GM21360 (cell line): ENCODE results near the gene SFXN5.

Experiments used
- ATAC-seq: cut with Tn5 transposase; IDR thresholded peaks from one replicate; pipeline ENCODE4 v1.9.1; 2021; ENCODE audit warnings: mild to moderate bottlenecking, moderate library complexity; ENCODE audit not compliant: unreplicated experiment

Gene SFXN5

DNA sequence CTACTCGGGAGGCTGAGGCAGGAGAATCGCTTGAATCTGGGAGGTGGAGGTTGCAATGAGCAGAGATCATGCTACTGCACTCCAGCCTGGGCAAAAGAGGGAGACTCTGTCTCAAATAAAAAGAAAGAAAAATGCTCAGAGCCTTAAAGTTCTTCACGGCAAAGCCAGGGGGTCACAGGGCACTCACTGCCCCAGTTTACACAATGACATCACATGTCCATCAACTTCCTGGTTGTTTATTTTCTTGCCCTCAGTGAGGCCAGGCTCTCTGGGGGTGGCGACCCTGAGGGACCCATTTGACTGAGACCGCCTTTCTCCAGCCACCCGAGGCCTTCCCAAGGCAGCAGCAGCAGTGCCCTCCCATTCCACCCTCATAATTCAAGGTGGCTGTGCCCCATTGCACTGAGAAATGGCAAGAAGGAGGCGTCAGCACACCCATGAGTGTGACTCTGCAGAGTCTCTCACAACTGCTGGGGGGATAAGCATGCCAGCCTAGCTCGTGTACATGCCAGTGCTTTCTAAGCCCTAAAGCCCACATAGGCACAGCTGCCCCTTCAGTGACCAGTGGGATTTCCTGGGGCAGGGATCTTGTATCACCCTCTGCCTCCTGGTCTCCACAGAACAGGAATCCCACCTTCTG is 50.0 kb downstream of the SFXN5 start:
- ATAC-seq, result no peak

GRCh38 chr2:73020657-73021370 is 50.7 kb downstream of the SFXN5 start:
- ATAC-seq, result no peak

- ATAC-seq, result no peak
Measured at GRCh38 chr2:73020306-73020656, 51.2 kb downstream of the SFXN5 start.

GRCh38 chr2:73018188-73018825 is 53.2 kb downstream of the SFXN5 start:
- ATAC-seq, result no peak

DNA sequence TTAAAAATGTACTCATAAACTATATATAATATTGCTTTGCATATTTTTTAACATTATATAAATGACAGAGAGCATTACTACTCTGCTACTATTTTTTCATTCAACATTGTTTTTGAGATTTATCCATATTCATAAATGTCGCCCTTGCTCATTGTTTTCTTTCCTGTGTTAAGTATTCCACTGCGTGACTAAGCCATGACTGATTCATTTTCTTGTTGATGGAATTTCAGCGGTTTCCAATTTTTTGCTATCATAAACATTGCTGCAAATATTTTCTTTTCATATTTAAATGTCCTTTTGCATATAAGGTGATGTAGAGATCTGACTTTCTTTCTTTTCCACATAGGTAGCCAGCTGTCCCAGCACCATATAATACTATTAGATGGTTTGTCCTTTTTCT is 57.6 kb downstream of the SFXN5 start:
- ATAC-seq, result no peak

DNA sequence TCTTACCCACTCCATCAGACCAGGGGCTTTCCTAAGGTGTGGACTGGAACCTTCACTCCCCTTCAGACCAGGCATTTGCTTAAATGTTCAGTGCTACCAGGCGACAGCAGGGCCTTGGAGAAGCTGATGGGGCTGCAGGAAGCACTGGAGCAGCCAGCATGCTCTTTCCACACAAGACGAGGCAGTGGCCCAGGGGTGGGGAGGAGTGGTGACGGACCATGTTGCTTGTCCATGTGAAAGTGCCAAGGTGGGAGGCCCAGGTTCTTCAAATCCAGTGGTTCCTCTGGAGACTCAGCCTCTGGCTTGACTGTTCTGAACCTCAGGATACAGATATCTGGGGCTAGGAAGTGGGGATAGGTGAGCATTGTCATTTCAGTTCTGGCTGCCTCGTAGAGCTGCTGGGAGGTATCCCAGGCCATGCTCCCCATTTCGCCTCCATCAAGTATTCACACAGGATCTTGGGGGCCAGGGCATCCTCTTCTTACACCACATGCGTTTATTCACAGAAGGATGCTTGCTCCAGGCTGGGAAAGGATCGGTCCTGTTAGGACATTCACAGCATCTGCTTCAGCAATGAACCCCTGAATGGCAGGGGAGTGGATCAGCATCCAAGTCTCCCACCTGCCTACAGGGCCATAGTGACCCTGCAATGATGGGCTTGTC is 62.2 kb downstream of the SFXN5 start:
- no peak for ATAC-seq

- no peak for ATAC-seq
Measured at GRCh38 chr2:73008766-73009135, 62.8 kb downstream of the SFXN5 start.

- no peak for ATAC-seq
Measured at GRCh38 chr2:73007991-73008765, 63.3 kb downstream of the SFXN5 start.

DNA sequence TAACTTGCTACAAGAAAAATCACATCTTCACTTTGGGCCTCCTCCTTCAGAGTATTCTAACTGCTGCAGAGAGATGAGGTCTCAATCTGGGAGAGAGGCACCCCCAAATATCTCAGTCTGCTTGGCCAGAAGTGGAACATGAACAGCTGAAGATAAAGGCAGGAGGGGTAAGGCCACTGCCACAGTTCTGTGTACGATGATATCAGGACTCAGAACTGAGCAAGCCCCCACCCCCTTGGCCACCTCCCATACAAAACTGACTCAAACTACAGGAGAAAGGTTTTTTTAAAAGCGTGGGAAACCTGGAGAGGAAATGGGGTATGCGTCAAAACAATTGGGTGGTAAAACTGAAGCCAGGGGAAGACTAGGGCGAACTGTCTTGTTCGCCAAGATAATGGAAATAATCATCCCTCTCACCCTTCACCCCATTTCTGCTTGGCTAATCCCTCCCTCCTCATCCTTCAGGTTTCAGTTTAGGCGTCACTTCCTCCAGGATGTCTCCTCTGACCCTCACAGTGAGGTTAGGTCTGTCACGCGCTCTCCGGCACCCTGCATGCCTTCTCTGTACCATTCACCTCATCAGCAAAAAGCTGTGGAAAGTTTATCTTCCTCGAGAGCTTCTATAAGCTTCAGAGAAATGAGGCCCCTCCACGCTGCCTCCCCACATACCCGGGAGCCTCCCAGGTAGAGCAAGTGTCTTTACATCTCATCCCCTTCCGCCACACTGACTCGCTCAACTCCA is 64.4 kb downstream of the SFXN5 start:
- ATAC-seq, result no peak

- ATAC-seq, result no peak
Measured at GRCh38 chr2:73004889-73005596, 66.5 kb downstream of the SFXN5 start.

GRCh38 chr2:73004466-73004865 is 67.0 kb downstream of the SFXN5 start:
- ATAC-seq, result no peak

- ATAC-seq, result no peak
Measured at GRCh38 chr2:73003027-73003426, 68.5 kb downstream of the SFXN5 start.

DNA sequence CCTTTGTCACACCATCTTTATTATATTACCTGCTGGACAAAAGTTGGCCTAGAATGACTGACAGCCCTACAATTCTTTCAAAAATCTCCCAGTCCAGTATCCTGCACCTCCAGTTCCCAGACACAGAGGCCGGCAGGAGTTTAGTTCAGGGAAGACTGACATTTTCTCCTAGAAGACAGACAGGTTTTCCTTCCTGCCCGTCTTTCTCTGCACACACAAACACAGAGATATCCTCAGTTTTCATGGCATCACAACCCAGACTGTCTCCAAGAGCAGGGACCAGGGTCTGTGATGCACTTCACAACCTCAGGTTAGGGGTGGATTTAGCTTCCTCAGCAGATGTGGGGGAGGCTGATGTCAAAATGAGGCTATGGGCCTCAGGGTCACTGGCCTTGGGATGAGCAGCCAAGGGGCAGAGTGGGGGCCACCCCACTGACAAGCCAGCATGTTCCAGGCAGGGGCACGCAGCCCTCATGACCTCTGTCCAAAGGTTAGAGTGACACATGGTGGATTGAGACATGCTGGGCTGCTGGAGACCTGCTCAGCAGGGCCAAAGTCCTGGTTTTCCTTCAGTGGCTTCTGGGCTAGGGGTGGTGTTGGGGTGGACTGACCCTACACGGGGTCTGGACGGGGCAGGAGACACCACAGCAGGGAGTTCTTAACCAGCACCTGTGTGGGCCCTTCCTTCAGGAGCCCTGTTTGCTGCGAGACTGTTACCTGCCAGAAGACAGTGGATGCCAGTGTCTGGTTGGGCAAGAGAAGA is 70.5 kb downstream of the SFXN5 start:
- no peak for ATAC-seq

- ATAC-seq, result no peak
Measured at GRCh38 chr2:72999729-73000725, 71.5 kb downstream of the SFXN5 start.

- ATAC-seq, result no peak
Measured at GRCh38 chr2:72998724-72999123, 72.8 kb downstream of the SFXN5 start.

DNA sequence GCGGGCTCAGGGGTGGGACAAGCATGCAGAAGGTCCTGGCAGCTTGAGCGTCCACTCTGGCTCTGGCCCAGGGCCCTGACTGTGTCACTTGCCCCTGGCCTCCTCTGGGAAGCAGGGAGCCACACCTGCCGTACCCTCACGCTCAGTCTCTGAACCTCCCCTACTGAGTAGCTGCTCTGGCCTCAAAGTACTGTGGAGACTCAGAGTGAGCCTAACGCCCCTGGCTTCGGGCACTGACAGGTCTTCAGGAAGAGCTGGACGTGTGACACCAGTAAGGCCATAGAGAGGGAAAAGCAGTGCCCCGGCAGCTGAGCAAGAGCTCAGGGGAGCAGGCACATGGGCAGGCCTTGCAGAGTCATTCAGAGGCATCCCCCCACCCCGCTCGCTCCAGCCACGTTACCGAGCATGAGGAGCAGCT is 73.3 kb downstream of the SFXN5 start:
- no peak for ATAC-seq

- no peak for ATAC-seq
Measured at GRCh38 chr2:72996117-72996502, 75.4 kb downstream of the SFXN5 start.
